GM18502 (cell line): Measurements from ENCODE around the gene PNPLA5.

Experiments used
- ATAC-seq: cut with Tn5 transposase; IDR thresholded peaks from one replicate; pipeline ENCODE4 v1.9.1; 2021; ENCODE audit warnings: mild to moderate bottlenecking; ENCODE audit not compliant: unreplicated experiment, poor library complexity

PNPLA5 gene, protein sequence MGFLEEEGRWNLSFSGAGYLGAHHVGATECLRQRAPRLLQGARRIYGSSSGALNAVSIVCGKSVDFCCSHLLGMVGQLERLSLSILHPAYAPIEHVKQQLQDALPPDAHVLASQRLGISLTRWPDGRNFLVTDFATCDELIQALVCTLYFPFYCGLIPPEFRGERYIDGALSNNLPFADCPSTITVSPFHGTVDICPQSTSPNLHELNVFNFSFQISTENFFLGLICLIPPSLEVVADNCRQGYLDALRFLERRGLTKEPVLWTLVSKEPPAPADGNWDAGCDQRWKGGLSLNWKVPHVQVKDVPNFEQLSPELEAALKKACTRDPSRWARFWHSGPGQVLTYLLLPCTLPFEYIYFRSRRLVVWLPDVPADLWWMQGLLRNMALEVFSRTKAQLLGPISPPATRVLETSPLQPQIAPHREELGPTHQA

DNA sequence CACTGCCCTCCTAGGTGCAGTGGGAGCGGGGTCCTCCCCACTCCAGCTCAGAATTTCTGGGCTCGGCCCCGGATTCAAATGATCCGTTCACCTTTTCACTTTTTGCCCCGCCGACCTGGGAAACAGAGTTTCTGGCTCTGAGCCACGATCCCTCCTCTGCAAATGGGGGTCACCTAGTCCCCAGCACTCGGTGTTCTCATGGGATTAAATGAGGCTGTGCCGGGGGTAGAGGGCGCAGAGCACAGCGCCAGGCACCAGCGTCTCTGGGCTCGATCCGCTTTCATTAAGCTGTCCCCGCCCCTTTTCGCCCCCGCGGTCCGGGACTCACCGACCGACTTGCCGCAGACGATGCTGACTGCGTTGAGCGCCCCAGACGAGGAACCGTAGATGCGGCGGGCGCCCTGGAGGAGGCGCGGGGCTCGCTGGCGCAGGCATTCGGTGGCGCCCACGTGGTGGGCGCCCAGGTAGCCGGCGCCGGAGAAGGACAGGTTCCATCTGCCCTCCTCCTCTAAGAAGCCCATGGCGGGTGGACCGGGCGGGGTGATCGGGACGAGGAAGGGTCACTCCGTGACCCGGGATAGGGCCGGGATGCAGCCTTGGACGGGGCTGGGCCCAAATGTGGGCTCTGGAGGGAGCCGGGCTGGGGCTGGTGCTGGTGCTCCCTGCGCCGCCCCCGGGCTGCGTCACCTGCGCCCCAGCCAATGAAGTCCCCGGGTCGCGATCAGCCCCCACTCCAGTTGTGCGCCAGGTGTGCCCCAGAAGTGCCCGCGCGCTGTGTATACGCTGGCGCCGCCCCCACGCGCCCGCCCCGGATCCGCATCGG, at the start of gene PNPLA5:
PNPLA5 (minus strand) TSS at position 654 of the 823 bp plus-strand sequence; CDS start at position 521, 133 bp downstream.
- no peak for ATAC-seq

DNA sequence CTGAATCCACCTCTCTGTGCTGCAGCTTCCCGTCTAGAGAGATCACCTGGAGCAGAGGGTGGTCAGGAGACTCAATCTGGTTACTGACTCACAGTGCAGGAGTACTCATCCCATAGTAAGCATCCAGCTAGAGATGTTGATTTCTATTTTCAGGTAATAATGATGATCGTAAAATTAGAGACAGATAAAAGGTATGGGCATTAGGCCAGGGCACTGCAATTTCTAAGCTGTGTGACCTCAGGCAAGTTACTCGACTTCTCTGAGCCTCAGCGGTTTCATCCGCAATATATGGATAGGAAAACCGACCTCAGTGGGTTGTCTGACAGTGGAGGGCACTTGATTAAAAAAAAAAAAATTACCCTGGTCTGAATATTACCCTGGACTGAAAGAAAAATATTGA, 49.6 kb upstream of the PNPLA5 start:
- ATAC-seq, result no peak

DNA sequence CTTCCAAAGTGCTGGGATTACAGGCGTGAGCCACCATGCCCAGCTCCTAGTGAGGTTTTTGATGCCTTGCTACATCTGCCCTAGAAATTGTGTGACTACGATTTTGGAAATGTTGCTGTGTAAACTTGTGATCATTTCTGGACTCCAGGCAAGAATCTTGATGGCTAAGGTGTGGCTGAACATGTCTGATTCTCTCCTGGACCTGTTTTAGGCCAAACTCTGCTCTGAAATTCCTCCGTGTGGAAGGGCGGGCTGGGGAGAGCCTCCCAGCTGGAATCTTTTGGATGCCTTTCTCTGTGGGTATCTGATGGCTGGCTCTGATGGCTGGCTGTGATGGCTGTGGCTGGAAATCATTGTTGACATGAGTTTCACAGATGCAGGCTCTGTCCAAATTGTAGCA, 40.0 kb upstream of the PNPLA5 start:
- ATAC-seq, result no peak

DNA sequence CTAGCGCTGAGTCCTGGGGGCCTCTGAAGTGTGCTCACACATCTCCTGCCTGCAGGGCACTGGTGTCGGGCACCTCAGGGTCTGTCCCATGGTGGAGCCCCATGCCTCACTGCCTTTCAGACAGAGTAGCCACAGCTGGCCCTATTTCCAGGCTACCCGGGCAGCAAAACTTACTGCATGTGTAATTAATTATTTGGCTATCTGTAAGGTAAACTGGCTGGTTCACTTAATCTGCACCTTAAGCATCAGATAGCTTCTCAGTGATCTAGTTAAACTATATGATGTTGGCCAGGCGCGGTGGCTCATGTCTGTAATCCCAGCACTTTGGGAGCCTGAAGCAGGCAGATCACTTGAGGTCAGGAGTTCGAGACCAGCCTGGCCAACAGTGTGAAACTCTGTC, 37.1 kb upstream of the PNPLA5 start:
- no peak for ATAC-seq

DNA sequence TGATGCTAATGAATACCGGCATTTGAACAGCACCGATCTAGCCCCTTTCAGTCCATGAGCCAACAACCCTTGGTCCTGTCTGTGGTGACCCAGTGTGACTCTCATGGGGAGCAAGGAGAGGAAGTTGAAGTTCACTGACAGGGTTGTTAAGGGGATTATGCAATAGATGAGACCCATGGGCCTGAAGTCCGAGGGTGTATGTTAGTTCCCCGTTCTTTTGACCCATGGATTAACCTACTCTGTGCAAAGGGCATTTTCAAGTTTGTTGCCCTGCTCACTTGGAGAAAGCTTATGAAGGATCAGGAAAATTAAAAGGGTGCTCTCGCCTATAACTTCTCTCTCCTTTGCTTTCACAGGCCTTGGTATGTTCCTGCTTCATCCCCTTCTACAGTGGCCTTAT, 36.7 kb upstream of the PNPLA5 start:
- ATAC-seq, result no peak

DNA sequence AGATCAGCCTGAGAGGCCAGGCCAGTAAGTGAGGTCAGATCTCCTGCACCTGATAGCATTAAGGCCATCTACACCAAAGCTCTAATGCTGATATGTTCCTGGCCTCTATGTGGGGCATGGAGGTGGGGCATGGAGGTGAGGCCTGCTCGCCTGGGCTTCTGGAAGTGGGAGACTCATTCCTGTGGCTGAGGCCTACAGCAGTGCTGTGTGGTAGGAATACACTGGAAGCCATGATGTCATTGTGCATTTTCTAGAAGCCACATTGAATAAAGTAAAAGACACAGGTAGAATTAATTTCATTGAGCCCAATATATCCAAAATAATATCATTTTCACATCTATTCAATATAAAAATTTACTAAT, 34.5 kb upstream of the PNPLA5 start:
- ATAC-seq, result no peak

DNA sequence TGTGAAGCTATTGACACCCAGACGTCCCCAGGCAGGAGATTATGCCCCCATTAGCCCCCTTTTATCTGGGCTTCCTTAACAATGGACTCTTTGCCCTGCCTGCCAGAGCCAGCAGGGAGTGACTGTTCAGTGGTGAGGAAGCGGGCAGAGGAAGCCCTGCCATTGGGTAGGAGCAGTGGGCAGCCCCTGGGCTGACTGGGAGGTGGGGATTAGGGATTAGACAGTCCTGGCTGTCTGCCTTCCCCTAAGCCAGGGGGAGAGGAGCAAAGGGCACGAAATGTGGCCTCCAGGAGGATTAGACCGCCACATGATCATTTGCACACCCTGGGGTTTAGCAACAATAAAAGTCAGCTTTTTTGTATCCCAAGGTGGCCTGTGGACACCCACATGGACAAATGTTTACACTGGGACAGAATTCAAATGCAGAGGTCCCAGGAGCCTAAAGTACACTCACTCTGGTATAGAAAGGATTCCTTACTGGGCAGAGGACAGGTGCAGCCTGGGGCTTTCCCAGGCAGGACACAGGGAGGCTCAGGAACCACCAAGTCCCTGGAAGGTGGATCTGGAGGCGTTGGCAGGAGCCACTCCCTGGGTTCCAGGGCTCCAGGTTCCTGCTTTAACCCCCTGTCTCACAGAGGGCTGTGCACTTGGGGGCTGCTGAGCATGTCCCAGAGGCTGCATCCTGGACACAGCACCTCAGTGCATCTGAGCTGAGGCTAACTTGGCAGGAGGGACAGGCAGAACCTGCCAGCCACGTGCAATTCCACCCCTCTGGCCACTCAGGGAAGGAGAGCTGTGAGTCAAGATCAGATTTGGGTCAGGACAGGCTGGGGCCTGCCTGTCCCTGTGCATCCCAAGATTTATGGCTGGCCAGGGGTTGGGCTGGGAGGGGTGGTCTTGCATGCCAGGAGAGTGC, 33.9 kb upstream of the PNPLA5 start:
- ATAC-seq, result no peak

DNA sequence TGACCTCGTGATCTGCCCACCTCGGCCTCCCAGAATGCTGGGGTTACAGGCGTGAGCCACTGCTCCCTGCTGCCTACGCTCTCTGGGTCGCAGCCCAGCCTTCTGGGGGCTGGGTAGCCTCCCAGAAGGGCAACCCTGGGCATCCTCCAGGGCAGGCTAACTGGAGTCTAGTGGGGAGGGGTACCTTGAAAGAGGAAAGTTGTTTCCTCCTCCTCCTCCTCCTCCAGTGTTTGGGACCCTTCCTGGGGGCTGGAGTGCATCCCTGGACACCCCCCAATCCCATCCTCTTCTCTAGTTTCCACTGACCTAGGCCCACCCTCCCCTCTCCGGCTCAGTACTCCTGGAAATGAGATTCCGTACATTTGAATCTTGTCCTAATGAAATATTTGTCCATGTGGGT, 33.1 kb upstream of the PNPLA5 start:
- no peak for ATAC-seq

DNA sequence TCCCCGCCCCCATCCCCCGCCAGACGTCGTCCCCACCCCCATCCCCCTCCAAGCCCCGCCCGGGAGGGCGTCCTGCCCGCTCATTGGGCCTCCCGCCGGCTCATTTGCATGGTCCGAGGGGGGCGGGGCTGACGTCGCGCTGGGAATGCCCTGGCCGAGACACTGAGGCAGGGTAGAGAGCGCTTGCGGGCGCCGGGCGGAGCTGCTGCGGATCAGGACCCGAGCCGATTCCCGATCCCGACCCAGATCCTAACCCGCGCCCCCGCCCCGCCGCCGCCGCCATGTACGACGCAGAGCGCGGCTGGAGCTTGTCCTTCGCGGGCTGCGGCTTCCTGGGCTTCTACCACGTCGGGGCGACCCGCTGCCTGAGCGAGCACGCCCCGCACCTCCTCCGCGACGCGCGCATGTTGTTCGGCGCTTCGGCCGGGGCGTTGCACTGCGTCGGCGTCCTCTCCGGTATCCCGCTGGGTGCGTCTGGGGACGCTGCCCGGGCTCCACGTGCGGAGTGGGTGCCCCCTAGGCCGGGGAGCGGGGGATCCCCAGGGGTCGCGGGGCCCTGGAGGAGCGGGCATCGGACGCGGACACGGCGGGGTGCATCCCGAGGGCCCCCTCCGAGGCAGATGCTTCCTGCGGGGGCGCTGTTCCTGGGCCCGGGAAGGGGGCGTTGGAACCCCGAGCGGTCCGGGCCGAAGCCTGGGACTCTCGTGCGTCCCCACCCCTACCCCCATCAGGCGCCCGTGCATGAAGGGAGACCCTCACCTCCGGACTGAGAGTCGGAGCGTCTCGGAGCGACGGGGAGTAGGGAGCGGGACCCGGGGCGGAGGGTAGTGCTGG, 32.0 kb upstream of the PNPLA5 start, which contains the start of gene PNPLA3:
PNPLA3 (plus strand) TSS at position 175 of the 834 bp plus-strand sequence; CDS start at position 282, 107 bp downstream.
- ATAC-seq, result no peak

DNA sequence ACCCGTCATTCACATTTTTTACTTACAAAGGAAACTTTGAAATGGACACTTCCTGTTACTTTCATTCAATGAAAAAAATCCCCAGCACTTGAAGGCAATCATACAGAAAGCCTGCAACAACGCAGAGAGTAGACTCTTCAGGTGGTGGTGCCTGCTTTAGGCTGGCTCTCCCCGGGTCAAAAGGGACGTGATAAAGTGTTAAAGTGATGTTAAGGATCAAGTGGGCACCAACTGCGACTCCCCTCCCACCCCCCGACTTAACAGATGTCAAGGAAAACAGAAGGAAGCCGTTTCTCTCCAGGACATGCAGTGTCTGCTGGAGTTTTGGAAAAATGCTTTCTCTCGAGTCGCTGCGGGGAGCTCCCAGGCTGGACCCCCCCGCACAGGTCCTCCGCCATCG, 31.4 kb upstream of the PNPLA5 start:
- ATAC-seq, result no peak

DNA sequence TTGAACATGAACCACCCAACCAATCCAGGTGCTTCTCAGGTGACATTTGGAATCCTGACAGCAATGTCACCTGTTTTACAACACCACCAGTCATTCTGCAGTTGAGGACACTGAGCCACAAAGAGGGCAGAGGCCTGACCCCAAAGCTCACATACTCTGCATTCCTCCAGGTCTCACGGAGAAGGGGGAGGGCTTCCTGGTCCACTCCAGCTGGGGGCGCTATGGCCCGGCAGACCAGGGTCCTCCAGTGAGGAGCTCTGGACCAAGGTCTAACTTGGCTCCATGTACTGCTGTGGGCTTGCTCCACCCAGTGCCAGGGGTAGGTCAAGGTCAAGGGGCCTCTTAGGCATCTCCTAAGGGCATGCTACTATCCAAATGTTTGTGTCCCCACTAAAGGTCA, 30.3 kb upstream of the PNPLA5 start:
- no peak for ATAC-seq

DNA sequence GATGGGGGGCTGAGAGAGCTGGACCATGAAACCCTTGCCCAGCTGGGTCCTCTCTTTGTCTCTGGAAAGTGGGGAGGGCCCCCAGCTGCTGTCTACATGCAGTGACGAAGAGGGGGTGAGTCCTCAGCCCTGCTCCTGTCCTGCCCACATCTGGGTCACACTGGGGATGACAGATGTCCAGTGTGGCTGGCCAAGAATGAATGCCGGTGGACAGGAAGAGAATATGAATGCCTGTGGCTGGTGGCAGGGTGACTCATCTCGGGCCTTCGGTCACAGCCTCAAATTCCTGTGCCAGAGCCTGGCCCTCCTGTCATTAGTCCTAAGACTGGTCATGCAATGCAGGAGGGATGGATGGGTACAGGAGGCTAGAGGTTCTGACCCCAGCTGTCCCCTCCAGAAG, 29.6 kb upstream of the PNPLA5 start:
- no peak for ATAC-seq

DNA sequence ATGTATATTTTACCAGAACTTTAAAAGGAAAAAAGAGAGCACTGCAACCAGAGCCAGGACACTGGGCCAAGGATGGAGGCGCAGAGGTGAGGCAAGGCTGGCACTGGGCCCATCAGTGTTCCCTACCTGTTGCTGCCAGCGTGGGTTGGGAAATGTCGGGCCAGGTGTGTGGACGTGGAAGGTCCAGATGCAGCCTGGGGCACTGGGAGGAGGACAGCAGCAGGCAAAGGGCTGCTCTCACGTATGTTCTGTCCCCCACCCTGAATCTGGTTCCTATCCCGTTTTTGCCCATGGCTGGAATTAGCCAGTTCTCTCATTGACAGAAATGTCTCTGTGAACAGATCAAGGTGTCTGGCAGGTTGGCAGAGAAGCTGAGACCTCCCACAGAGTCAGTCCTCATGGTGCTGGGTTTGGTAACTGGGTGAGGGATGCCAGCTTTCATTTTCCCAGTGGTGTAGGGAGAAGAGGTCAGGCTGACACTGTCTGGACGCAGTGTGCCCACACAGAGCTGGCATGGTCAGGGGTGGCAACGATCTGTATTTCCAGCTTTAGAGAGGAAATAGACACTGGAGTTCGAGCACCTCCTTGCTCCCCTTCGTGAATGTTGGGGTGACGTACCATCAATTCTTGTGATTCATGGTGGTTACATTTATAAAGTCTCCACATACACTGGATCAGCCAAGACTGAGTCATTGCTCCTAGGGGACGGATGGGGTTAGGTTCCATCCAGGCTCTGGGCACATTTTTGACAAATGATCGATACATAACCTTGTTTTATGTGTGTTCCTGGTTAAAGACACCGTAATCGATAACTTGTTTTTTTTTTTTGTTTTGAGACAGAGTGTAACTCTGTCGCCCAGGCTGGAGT, 27.5 kb upstream of the PNPLA5 start:
- ATAC-seq, result no peak

DNA sequence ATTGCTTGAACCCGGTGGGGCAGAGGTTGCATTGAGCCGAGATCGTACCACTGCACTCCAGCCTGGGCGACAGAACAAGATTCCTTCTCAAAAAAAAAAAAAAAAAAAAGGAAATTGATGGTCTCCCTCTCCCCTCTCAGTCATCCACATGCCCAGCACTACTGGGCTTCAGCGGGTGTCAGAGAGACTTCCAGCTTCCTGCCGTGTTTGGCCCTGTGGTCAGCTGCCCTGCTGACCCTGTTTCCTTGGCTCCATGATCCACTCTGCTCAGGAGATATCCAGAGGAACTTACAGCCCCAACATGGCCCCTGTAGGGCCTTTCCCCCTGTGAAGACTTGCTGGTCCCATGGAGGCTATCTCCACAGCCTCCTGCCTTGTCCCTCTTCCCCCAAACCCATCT, 25.7 kb upstream of the PNPLA5 start:
- no peak for ATAC-seq

DNA sequence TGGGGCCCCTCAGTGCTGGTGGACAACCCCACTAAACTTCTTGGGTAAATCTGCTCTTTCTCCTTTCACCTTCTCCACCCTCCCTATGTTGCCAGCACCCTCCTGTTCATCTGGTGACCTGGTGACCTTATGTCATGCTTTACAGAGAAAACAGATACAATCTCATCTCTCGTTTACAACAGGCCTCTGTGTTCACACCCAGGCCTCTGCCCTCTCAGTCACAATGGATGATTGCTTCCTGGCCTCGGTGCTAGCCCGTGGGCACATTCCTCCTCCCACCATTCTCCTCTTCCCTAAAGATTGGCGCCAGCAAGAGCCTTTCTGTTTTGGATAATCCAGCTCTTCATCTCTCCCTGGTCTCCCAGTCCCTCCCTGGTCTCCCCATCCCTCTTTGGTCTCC, 19.5 kb upstream of the PNPLA5 start:
- no peak for ATAC-seq

DNA sequence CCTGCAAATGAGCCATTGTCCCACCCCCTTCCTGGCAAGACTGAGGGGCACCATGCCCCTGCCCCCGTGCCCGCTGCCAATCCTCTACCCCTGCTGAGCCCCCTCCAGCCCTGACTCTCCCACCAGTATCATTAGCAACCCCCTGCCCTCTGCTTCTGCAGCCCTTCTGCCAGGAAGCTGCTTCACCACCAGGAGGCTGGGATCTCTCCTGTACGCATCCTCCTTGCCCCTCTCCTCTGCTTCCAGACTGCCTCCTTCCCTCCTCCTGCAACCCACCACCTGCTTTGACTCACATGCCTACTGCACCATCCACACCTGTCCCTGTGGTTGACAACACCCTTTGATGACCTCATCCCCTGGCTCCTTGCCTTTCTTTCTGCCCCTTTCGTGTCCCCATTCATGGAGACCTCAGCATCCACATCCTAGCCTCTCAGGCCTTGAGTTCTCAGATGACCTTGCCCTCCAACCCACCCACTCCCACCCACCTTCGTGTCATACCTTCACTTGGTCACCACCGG, 18.4 kb upstream of the PNPLA5 start:
- ATAC-seq, result no peak

DNA sequence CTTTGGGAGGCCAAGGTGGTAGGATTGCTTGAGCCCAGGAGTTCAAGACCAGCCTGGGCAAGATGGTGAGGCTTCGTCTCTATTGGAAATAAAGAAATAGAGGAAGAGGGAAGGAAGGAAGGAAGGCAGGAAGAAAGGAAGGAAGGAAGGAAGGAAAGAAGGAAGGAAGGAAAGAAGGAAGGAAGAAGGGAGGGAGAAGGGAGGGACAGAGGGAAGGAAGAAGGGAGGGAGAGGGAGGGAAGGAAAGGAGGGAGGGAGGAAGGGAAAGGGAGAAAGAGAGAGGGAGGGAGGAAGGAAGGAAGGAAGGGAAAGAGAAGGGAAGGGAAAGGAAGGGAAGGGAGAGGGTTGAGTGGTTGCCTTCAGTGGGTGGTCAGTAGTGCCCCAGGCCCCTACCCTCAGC, 17.9 kb upstream of the PNPLA5 start:
- no peak for ATAC-seq

DNA sequence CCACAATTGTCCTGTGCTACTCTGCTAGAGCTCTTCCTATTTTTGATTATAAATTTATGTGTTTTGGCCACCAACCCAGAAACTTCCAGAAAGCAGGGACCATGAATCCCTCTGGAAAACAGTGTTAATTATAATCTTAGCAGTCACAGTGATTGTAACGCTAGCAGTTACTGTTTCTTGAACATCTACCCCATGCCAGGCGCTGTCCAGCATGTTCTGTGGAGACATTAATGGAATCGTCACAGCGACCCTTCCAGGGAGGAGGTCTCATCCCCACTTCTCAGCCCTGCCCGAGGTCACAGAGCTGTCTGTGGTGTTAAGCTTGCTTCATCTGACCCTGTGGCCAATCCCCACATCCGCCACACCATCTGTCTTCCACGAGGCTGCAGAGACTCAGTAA, 13.9 kb upstream of the PNPLA5 start:
- no peak for ATAC-seq
